Fibroblast of lung (primary cell): ENCODE results near the gene VSIG10L2. TPM values are rescaled to one million over a fixed set of nuclear protein-coding genes. Genes with fewer than 3 reads are reported as not detected.

Source experiments
- DNase-seq, 2 donors: peaks; one replicate each; pipeline versions ENCODE4 v3.0.0 to v3.0.0-alpha.2; 2010; ENCODE audit warnings: low read depth in 2 of 2
- H2AFZ ChIP-seq: 2 replicates; pipeline ENCODE4 v1.5.1; 2012; ENCODE audit warnings: low read length, control low read depth, inconsistent platforms
- H3K27ac ChIP-seq: 2 replicates; pipeline ENCODE4 v1.5.1; 2011; ENCODE audit warnings: low read length, control low read depth; ENCODE audit not compliant: insufficient read depth
- H3K27me3 ChIP-seq: 2 replicates; pipeline ENCODE4 v1.5.1; 2011; ENCODE audit warnings: mild to moderate bottlenecking, low read length; ENCODE audit not compliant: control insufficient read depth, insufficient read depth
- H3K36me3 ChIP-seq: 2 replicates; pipeline ENCODE4 v1.5.1; 2011; ENCODE audit warnings: low read length; ENCODE audit not compliant: control insufficient read depth, insufficient read depth
- H3K4me1 ChIP-seq: 2 replicates; pipeline ENCODE4 v1.5.1; 2011; ENCODE audit warnings: low read length; ENCODE audit not compliant: control insufficient read depth, insufficient read depth; ENCODE audit errors: extremely low read depth
- H3K4me2 ChIP-seq: 2 replicates; pipeline ENCODE4 v1.5.1; 2011; ENCODE audit warnings: low read length, control low read depth; ENCODE audit not compliant: insufficient read depth; ENCODE audit errors: extremely low read depth
- H3K4me3 ChIP-seq, 4 experiments: fragments of 200-600 bp in 1 of 4; sonication (generic) in 1 of 4; replicated peaks in 1 of 4; 2 replicates each; pipeline ENCODE4 v1.5.1; 2011 to 2016; ENCODE audit warnings: low read length in 4 of 4, low read depth in 3 of 4, mild to moderate bottlenecking in 3 of 4, control low read depth in 2 of 4, inconsistent platforms in 1 of 4, mixed read lengths in 1 of 4; ENCODE audit not compliant: insufficient read depth in 1 of 4; ENCODE audit errors: control extremely low read depth in 1 of 4
- H3K79me2 ChIP-seq: 2 replicates; pipeline ENCODE4 v1.5.1; 2012; ENCODE audit warnings: mild to moderate bottlenecking, low read length, inconsistent platforms; ENCODE audit not compliant: control insufficient read depth, insufficient read depth
- H3K9ac ChIP-seq: 2 replicates; pipeline ENCODE4 v1.5.1; 2011; ENCODE audit warnings: mild to moderate bottlenecking, low read length, control low read depth; ENCODE audit not compliant: insufficient read depth
- H3K9me3 ChIP-seq: 2 replicates; pipeline ENCODE4 v1.5.1; 2012; ENCODE audit warnings: low read depth, low read length; ENCODE audit not compliant: control insufficient read depth, insufficient read depth
- H4K20me1 ChIP-seq: 2 replicates; pipeline ENCODE4 v1.5.1; 2011; ENCODE audit warnings: low read length; ENCODE audit not compliant: control insufficient read depth, insufficient read depth; ENCODE audit errors: extremely low read depth
- EZH2 ChIP-seq: IDR thresholded peaks from 2 replicates; pipeline ENCODE4 v1.5.1; 2012; ENCODE audit warnings: low read length, control low read depth, mild to moderate bottlenecking; ENCODE audit errors: missing control alignments
- polyA minus RNA-seq: library from RNA; depleted of rRNA, polyadenylated mRNA; stranded (reverse); fragments of >200 nt; gene quantifications from 2 replicates; pipeline ENCODE4 v1.2.3, GENCODE V29; 2011; ENCODE audit warnings: low replicate concordance
- polyA plus RNA-seq, 2 donors: library from polyadenylated mRNA; depleted of rRNA in 1 of 2; stranded (reverse) in 1 of 2; unstranded in 1 of 2; fragments of >200 nt; gene quantifications; 2 replicates each; pipeline ENCODE4 v1.2.1, GENCODE V29; 2011 to 2012; ENCODE audit warnings: missing spikeins in 1 of 2
- total RNA-seq: library from RNA; depleted of rRNA; stranded (reverse); fragments of >200 nt; gene quantifications from 2 replicates; pipeline ENCODE4 v1.2.1, GENCODE V29; 2014
- TF ChIP-seq, protein P1 (sequence below), 2 donors: IDR thresholded peaks in 1 of 2; conservative IDR thresholded peaks in 1 of 2; 1 replicate in 1 of 2; 2 replicates in 1 of 2; pipeline ENCODE4 v1.5.1; 2011 to 2012; ENCODE audit warnings: low read length in 2 of 2, control low read depth in 1 of 2, inconsistent platforms in 1 of 2, low read depth in 1 of 2, mild to moderate bottlenecking in 1 of 2

VSIG10L2 gene
- total RNA-seq (not detected in 2 replicates), polyA plus RNA-seq (not detected in 2 replicates), polyA minus RNA-seq (not detected in 2 replicates)
- polyA plus RNA-seq (2012): not detected in 2 replicates

DNA sequence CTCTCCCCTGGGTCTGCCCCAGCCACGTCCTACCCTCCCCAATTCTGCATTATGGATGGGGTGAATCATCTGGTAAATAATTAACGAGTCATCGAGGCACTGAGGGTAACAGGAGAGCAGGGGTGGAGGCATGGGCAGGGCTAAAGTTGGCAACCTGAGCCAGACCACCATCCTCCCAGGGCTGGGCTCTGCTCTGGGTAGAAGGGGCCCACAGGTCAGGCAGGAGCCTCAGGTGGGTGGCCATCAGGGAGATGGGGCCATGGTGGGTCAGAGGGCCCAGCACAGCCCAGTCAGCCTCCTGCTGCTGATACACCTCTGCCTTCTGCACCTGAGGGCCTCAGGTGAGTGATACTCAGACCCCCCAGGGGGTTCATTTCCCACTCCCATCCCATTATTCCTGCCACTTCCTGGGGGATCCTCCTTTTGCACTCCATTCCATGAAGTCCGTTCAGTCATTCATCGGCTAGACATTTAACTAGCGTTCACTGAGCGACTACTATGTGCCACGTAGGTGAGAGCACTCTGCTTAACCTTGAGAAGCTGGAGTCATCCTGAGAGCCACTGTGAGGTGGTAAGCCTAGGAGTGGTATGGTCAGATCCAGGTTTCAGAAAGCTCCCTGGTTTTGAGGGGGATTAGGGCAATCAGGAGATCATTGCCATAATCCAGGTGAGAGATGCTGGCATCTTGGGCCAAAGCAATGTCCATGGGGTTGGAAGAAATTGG lies at the start of gene VSIG10L2:
TSS of gene VSIG10L2 (plus strand) at position 248 of the 724 bp plus-strand sequence. CDS start at position 260, 12 bp downstream.
- Histone ChIP-seq H2AFZ (no peak within 1 kb of the TSS), H3K79me2 (no peaks in the 10 kb centered on the region), H3K27ac (no peak within 1 kb of the TSS), H3K4me1 (no peaks in the 10 kb centered on the region), H4K20me1 (no peaks in the 10 kb centered on the region), H3K4me2 (no peak within 1 kb of the TSS), H3K9me3 (no peaks in the 10 kb centered on the region), H3K9ac (no peak within 1 kb of the TSS), H3K36me3 (no peaks in the 10 kb centered on the region), H3K27me3 (peaks cover 2% of the 10 kb centered on the region), H3K4me3 (no peak within 1 kb of the TSS)
- DNase-seq: no peak
- TF ChIP-seq, protein P1, sequence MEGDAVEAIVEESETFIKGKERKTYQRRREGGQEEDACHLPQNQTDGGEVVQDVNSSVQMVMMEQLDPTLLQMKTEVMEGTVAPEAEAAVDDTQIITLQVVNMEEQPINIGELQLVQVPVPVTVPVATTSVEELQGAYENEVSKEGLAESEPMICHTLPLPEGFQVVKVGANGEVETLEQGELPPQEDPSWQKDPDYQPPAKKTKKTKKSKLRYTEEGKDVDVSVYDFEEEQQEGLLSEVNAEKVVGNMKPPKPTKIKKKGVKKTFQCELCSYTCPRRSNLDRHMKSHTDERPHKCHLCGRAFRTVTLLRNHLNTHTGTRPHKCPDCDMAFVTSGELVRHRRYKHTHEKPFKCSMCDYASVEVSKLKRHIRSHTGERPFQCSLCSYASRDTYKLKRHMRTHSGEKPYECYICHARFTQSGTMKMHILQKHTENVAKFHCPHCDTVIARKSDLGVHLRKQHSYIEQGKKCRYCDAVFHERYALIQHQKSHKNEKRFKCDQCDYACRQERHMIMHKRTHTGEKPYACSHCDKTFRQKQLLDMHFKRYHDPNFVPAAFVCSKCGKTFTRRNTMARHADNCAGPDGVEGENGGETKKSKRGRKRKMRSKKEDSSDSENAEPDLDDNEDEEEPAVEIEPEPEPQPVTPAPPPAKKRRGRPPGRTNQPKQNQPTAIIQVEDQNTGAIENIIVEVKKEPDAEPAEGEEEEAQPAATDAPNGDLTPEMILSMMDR (conservative IDR thresholded peaks at IDR 0.05 in 1 of 2, IDR thresholded peaks at IDR 0.05 in 1 of 2; ENCODE audit: low read depth in 1 of 2, low read length in 2 of 2): no peak
- no peak for TF ChIP-seq EZH2

DNA sequence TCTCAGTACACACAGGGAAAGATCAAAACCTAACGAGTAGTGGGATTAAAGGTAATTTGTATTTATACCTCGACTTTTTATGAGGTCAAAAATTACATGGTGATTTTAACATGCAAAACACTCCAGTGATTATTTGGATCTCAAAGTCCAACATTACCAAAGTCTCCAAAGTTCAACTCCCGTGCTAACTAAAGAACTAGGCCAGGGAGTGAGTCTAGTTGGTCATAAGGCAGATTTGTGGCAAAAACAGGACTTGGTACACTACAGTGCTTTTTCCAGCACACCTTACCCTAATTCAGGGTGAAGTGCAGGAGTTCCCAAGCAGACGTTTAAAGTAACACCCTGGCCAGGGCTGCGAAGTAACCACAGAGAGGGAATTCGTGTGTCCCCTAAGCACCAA lies 44.0 kb upstream of the VSIG10L2 start:
- Histone ChIP-seq H3K9ac (no peak overlapping the region), H3K4me3 (no peak overlapping the region), H3K36me3 (peaks cover 4% of the 10 kb centered on the region), H2AFZ (no peak overlapping the region), H3K79me2 (peaks cover 14% of the 10 kb centered on the region), H4K20me1 (no peaks in the 10 kb centered on the region), H3K9me3 (no peaks in the 10 kb centered on the region), H3K4me2 (no peak overlapping the region), H3K4me1 (no peaks in the 10 kb centered on the region), H3K27me3 (peaks cover 18% of the 10 kb centered on the region), H3K27ac (no peak overlapping the region)
- DNase-seq: no peak
- no peak for TF ChIP-seq EZH2
- TF ChIP-seq, protein P1 (conservative IDR thresholded peaks at IDR 0.05 in 1 of 2, IDR thresholded peaks at IDR 0.05 in 1 of 2; ENCODE audit: low read depth in 1 of 2, low read length in 2 of 2): no peak

DNA sequence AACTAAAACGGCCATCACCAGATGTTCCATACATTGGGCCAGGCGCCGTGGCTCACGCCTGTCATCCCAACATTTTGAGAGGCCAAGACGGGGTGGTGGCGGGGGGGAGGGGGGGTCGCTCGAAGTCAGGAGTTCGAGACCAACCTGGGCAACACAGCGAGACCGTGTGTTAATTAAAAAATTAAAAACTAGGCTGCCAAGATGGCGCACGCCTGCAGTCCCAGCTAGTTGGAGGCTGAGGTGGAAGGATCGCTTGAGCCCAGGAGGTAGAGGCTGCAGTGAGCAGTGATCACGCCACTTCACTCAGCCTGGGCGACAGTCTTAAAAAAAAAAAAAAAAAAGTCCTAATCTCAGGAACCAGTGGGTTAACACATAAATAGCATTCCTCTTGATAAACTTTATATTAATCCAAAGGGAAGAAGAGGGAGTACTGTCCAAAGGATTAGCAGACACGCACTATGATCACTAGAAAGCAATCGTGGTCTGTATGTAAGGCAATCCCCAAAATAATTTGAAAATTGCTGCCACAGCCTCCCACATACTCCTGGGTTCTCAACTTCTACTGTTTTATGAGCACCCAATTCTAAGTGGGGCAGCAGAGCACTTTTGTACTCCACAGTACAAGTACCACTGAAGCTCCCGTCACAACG lies 43.4 kb upstream of the VSIG10L2 start:
- Histone ChIP-seq H3K9ac (peak overlapping the region; percentile 56), H3K27ac (peak overlapping the region; percentile 84), H2AFZ (peak overlapping the region; percentile 99), H3K36me3 (peaks cover 4% of the 10 kb centered on the region), H3K4me1 (no peaks in the 10 kb centered on the region), H3K4me2 (peak overlapping the region; percentile 86), H3K4me3 (peak overlapping the region; percentile 73 to 99 (median 96)), H3K79me2 (peaks cover 13% of the 10 kb centered on the region), H4K20me1 (no peaks in the 10 kb centered on the region), H3K9me3 (no peaks in the 10 kb centered on the region), H3K27me3 (peaks cover 18% of the 10 kb centered on the region)
- no peak for DNase-seq
- TF ChIP-seq EZH2: no peak
- TF ChIP-seq, protein P1 (conservative IDR thresholded peaks at IDR 0.05 in 1 of 2, IDR thresholded peaks at IDR 0.05 in 1 of 2; ENCODE audit: low read depth in 1 of 2, low read length in 2 of 2): no peak
